AG04450 (cell line): ENCODE results near the gene HTT. TPM values are rescaled to one million over a fixed set of nuclear protein-coding genes. Genes with fewer than 3 reads are reported as not detected.

ENCODE experiments used
- CTCF ChIA-PET: fragments of 300-600, 350-600 bp; formaldehyde crosslinking; extraction: SDS; loops from one replicate; lab custom pipeline; 2022; ENCODE audit warnings: antibody characterized with exemption, inconsistent platforms; lab: Charles Lee
- POLR2A ChIA-PET: fragments of 350-600 bp; formaldehyde crosslinking; extraction: SDS; loops from one replicate; lab custom pipeline; 2021; ENCODE audit warnings: antibody characterized with exemption, inconsistent platforms; lab: Yijun Ruan, JAX
- DNase-seq: peaks from one replicate; pipeline ENCODE4 v3.0.0-alpha.2; 2011; ENCODE audit warnings: low read depth, low spot score
- H3K27ac ChIP-seq: one replicate; pipeline ENCODE4 v1.5.1; 2012; ENCODE audit warnings: low read depth, low read length, control low read depth
- H3K27me3 ChIP-seq: one replicate; pipeline ENCODE4 v1.6.0; 2012; ENCODE audit warnings: low read length; ENCODE audit not compliant: control insufficient read depth, insufficient read depth
- H3K4me3 ChIP-seq: 2 replicates; pipeline ENCODE4 v1.5.1; 2011; ENCODE audit warnings: mild to moderate bottlenecking, low read depth, low read length, control low read depth
- H3K9me3 ChIP-seq: 2 replicates; pipeline ENCODE4 v1.5.1; 2012; ENCODE audit warnings: low read length; ENCODE audit not compliant: control insufficient read depth, insufficient read depth
- CTCF ChIP-seq: IDR thresholded peaks from 2 replicates; pipeline ENCODE4 v1.5.1; 2011; ENCODE audit warnings: low read depth, low read length, control low read depth, inconsistent platforms
- polyA plus RNA-seq: library from polyadenylated mRNA; depleted of rRNA; stranded (reverse); fragments of >200 nt; gene quantifications from 2 replicates; pipeline ENCODE4 v1.2.3, GENCODE V29; 2011

HTT gene
- polyA plus RNA-seq, 1 experiment: 14.5 TPM

GRCh38 chr4:3118312-3118711, 43.8 kb downstream of the HTT start:
- TF ChIP-seq CTCF: no peak
- Histone ChIP-seq H3K27ac (no peak overlapping the region), H3K9me3 (no peaks in the 10 kb centered on the region), H3K27me3 (no peaks in the 10 kb centered on the region), H3K4me3 (no peak overlapping the region)
- ChIA-PET CTCF (no interaction called here), POLR2A (no interaction called here)
- DNase-seq: no peak

- no peak for TF ChIP-seq CTCF
- Histone ChIP-seq H3K9me3 (no peaks in the 10 kb centered on the region), H3K27me3 (no peaks in the 10 kb centered on the region), H3K27ac (no peak overlapping the region), H3K4me3 (no peak overlapping the region)
- ChIA-PET CTCF (interaction anchor here (0.7 to 6.2 kb wide), 3 partner anchors 12 to 16 kb away, joined by 4 to 51 read pairs (median 6); no protein-coding TSS in a partner anchor), POLR2A (no interaction called here)
- DNase-seq: no peak
Measured at GRCh38 chr4:3119464-3119863, 45.0 kb downstream of the HTT start.

GRCh38 chr4:3121110-3121509, 46.6 kb downstream of the HTT start:
- H3K27me3 ChIP-seq: no peaks in the 10 kb centered on the region
- H3K9me3 ChIP-seq: no peaks in the 10 kb centered on the region
- DNase-seq: no peak
- no peak overlapping the region for H3K27ac ChIP-seq
- H3K4me3 ChIP-seq: no peak overlapping the region
- CTCF ChIA-PET: interaction anchor here (0.6 to 6.2 kb wide), 2 partner anchors 14 to 15 kb away, joined by 3 to 51 read pairs; no protein-coding TSS in a partner anchor
- POLR2A ChIA-PET: no interaction called here
- TF ChIP-seq CTCF: no peak

GRCh38 chr4:3121596-3121995, 47.1 kb downstream of the HTT start:
- POLR2A ChIA-PET: no interaction called here
- no peak for DNase-seq
- CTCF ChIA-PET: interaction anchor here (6.2 kb wide), 1 partner anchor 14 kb away, joined by 51 read pairs; no protein-coding TSS in a partner anchor
- Histone ChIP-seq H3K4me3 (no peak overlapping the region), H3K9me3 (no peaks in the 10 kb centered on the region), H3K27ac (peak overlapping the region; percentile 71), H3K27me3 (no peaks in the 10 kb centered on the region)
- TF ChIP-seq CTCF: no peak

- H3K4me3 ChIP-seq: no peak overlapping the region
- DNase-seq: no peak
- H3K9me3 ChIP-seq: no peaks in the 10 kb centered on the region
- TF ChIP-seq CTCF: no peak
- no peaks in the 10 kb centered on the region for H3K27me3 ChIP-seq
- ChIA-PET POLR2A (no interaction called here), CTCF (interaction anchor here (1.6 to 6.2 kb wide), 2 partner anchors 15 kb away, joined by 4 to 51 read pairs; no protein-coding TSS in a partner anchor)
- H3K27ac ChIP-seq: peak overlapping the region; percentile 71
Measured at GRCh38 chr4:3122081-3122563, 47.6 kb downstream of the HTT start.
